IPS-NIHi11 (cell line): ENCODE results near the gene ARHGAP10.
"Not testable (repeated sequence)": the region's sequence is repeated elsewhere in the genome, so short reads cannot be mapped to it uniquely, and the experiment has no call there.

Experiments
- DNase-seq: peaks from one replicate; pipeline ENCODE4 v3.0.0; 2012; ENCODE audit warnings: mixed read lengths, low spot score

ARHGAP10 gene

DNA sequence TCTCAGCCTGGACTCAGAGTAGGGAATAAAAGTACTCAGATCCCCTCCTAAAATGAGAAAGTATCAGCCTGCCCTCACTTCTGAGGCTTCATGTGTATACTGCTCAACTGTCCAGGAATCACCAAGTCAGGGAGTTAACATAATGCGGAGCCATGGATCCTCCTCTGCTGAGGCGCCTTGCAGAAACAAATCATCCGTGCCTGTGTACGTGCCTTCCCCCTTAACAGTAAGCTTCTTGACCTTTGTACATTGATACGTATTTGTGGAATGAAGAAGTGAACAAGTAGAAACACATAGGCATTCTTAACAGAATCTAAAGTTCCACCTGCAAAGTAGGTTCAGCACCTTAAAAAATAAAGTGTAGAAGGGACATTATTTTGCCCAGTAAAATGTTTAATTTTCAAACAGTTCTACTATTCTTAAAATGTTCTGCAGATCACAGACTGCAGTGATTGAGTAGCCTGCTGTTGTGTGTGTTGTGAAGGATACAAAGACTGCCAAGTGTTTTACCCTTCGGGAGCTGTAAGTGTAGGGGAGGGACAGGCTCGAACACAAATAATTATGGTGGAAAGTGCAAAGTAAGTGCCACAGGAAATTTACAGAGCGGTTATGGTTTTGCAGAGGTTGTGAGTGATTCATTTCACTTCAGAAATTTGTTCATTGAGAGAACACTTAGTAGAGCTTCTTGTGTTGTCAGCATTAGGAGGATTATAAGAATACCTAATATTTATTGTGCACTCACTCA is 61.9 kb downstream of the ARHGAP10 start:
- DNase-seq, result no peak

DNA sequence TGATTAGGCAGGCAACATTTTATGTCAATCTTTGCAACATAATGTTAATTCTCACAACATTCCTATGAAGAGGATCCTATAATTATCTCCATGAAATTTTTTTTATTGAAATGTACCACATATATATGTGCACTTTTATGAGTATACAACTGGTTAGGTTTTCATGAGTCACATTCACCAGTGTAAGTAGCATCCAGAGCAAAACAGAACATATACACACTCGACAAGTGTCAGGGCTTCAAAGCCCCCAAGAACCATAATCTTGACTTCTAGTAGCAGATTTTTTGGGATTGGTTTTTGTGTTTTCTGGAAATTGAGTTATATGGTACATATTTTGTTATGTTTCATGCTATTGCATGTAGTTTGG is 62.4 kb downstream of the ARHGAP10 start:
- DNase-seq, result no peak

DNA sequence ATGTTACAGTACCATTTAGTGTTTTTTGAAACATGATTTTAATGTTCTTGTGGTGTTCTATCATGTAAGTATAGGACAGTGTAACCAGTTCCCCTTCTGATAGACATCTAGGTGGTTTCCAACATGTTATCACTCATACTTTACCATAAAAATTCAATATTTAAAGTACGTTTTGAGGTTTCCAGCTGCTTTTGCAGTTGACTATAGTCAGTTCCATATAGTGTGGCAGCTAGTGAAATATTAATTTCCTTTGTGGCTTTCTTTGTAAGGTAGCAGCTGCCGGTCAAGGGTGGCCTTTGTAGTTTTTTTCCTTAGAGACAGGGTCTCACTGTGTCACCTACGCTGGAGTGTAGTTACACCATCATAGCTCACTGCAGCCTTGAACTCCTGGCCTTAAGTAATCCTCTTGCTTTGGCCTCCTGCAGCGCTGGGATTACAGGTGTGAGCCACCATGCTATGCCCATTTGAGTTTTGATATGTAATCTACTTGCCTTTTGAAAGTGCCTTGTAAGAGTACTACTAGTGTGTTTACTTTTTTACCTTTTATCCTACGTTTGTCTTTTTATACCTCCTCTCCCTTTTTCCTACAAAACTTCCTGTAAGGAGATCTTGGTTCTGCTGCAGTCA is 63.0 kb downstream of the ARHGAP10 start:
- DNase-seq, result no peak

DNA sequence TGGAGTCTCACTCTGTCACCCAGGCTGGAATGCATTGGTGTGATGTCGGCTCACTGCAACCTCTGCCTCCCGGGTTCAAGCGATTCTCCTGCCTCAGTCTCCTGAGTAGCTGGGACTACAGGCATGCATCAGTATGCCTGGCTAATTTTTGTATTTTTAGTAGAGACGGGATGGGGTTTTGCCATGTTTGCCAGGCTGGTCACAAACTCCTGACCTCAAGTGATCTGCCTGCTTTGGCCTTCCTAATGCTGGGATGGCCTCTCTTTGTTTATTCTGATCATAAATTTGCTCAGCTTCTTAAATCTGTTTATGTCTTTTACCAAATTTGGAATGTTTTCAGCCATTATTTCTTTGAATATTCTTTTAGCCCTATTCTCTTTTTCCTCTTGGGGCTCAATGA is 67.2 kb downstream of the ARHGAP10 start:
- DNase-seq, result not testable (repeated sequence)

DNA sequence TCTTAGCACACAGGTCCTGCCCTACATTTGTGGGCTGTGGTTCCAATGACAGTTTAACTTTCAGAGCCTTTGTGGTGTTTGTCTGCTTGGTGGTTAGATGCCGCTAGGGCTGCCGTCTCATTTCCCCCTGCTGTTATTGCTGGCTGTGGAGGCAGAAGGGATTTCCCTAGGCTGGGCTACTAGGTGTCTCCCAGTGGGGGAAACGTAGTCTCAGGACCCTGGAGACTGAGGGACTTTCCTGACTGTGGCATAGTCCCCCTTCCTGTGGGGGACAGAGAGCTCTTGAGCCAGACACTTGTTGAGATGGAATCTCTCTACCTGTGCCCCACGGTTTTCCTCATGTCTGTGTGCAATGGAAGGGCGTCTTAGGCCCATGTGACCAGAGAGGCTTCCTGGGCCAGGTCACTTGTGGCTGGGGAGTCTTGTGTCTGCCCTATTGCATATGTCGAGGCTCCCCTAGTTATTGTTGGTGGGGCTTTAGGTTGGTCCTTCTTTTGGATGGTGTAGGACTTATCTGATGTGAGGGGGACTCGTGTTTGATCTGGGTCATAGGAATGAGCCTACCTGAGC is 68.2 kb downstream of the ARHGAP10 start:
- no peak for DNase-seq

DNA sequence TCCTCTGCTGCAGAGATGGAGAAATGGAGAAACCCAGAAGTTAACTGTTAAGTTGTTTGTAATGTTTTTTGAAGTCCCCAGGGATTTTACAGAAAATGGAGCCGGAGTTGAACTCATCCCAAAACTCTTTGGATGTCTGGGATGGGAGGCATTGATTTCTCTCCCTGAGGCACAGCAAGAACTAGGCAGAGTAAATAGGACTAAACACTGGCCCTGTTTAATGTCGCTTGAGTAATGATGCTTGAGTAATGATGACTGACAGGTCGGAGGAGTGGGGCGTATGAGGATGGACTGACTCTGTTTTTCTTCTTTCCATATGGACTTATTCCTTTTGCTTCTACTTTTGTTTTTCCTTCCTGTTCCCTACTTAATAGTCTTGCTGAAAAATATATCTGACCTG is 69.9 kb downstream of the ARHGAP10 start:
- DNase-seq, result no peak

DNA sequence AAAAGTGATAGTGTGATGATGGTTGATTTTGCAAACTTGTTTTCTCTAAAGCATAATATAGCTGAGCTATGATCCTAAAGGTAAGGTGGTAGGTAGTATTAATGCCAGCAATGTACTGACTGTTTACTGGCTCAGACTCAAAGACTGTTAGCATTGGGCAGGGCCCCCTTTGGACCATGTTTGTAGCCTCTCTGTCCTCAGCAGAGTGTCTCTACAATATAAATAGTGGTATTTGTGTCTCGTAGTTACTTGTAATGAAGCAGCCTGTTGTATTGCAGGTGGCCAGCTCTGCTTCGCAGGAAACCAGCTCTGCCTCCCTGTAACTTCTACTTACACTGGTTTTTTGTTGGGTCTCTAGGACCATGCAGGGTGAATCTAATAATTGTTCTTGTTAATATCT is 70.5 kb downstream of the ARHGAP10 start:
- DNase-seq, result no peak

DNA sequence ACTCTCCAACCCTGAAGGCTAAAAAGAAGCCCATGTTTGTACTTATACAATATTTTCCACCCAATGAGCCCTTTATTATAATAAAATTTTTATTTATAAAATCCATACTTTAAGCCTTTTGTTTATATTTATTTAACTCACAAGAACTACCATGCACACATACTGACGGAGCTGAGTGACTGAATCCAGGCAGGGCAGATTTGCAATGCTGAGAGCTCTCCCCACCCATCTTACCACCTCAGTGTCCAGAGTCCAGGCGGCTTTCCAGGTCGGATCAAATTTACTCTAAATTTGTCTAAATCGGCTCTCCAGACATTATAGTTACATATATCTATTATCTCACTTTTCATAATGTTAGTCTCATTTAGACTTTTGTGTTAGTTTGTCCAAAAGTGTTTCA is 74.1 kb downstream of the ARHGAP10 start:
- no peak for DNase-seq

DNA sequence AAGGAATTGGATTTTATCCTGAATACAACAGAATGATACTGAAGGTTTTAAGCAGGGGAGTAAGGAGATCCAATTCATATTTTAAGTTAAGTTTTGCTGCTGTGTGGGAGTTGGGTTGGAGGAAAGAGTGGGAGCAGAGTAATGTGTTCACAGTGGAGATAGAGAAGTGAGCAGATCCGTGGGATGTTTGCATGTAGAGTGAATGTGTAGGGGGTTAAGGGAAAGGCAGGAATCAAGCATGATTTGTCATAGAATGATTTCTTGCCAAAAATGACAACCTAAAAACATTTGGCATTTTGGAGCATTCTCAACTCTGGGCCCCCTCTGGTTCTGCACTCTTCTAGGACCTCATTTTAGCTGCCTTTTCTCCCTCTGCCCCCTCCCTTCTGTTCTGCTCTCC is 76.6 kb downstream of the ARHGAP10 start:
- no peak for DNase-seq

DNA sequence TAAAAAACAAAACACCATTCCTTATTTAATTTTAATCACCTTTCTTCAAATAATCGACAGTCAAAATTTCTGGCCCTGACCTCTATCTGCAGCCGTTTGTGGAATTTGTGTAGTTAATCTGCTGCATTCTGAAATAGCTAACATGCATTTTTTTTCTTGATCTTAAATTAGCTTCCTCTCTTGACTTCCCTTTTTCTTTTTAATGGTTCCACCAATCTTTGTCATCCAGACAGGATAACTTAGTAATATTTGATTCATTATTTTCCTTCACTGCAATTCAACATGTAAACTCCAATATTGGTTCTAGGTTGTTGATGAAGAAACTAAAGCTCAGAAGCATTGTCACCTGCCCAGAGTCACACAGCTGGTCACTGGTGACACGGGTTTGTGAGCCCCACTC is 77.3 kb downstream of the ARHGAP10 start:
- DNase-seq, result no peak

DNA sequence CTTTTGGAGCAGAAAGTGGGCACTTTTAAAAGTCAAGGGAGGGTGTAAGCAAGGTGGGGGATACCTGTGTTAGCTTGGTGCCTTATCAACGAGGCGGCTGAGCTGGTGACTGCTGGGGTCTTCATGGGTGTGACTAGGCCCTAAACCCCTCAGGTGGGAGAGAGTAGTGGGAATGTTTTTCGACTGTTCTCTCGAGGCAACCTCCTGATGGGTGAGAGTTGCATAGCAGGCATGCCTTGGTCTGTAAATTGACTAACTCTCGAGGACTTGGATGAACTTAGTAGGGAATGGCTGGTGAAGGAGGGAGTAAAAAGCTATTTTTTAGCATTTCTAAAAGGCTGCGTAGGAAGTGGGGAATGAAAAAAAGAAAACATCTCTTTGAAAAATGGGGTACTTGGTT is 80.0 kb downstream of the ARHGAP10 start:
- DNase-seq, result no peak

DNA sequence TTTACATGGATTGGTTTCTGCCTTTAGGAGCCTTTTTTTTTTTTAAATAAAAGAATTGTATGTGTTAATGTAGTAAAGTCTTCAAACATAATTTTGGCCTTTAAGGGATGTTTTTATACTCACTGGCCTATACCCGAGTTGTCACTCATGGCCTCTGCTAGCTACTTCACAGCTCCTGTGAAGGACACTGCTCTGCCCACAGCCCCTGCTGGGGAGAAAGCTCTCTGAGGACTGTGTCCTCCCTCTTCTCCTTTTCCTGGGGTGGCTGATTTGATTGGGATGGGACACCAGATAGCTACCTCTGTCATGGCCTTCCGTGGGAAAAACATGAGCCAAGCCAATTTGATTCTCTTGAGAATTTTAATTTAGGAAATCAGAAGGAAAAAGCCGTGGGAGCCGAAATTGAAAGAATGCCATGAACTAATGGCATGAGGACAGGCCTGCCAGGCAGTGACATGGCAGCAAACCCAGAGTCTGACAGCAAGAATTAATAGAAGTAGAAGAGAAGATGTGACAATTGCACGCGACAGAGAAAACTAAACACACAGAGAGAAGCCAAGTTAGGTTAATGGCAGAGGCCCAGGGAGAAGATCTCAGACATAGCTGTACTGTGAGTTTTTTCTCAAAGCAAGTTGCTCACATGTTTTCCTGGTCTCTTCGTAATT is 81.4 kb downstream of the ARHGAP10 start:
- no peak for DNase-seq

DNA sequence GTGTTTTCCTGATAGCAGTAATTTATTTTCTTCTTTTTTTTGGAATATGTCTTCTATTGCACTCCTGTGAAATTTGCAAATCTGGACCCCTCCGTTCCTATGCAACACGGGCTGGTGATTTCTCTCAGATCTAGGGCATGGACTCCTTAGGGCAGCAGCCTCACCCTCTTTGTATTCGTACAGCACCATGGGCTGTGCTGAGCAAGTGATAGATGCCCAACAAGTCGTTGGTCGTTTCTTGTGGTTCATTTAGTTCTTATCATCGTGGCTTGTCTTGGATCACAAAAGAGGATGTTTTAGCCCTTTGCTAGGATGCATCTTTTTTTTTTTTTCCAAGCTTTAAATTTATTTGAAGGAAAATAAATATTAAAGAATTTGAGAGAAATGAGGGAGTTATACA is 82.1 kb downstream of the ARHGAP10 start:
- no peak for DNase-seq

DNA sequence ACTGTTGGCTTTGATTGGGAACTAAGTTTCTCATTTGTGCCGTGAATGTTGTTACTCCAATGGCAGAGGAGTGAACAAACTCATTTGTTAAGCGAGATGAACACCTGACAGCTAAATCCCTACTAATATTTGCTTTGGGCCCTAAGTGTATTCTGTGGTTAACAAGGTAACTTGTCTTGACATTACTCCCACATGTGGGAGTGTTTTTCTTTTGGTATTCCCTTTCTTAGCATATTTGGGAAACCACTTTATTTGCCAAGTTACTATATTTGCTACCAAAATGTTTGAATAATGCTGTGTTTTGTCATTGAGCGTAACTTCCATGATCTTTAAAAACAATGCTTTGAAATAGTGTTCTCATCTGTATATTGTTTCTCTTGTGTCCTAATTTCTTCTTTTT is 82.5 kb downstream of the ARHGAP10 start:
- no peak for DNase-seq

DNA sequence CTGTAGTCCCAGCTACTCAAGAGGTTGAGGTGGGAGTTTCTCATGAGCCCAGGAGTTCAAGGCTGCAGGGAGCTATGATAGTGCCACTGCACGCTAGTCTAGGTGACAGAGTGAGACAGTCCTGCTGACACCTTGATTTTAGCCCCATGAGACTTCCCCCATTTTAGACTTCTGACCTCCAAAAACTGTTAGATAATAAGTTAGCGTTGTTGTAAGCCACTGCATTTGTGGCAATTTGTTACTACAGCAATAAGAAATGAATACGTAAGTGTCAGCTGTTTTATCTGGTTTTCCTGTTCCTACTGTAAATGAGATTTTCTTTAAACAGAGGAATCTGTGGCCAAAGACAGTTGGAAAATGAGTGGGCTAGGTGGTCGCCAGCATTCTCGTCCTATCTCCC is 83.9 kb downstream of the ARHGAP10 start:
- no peak for DNase-seq

DNA sequence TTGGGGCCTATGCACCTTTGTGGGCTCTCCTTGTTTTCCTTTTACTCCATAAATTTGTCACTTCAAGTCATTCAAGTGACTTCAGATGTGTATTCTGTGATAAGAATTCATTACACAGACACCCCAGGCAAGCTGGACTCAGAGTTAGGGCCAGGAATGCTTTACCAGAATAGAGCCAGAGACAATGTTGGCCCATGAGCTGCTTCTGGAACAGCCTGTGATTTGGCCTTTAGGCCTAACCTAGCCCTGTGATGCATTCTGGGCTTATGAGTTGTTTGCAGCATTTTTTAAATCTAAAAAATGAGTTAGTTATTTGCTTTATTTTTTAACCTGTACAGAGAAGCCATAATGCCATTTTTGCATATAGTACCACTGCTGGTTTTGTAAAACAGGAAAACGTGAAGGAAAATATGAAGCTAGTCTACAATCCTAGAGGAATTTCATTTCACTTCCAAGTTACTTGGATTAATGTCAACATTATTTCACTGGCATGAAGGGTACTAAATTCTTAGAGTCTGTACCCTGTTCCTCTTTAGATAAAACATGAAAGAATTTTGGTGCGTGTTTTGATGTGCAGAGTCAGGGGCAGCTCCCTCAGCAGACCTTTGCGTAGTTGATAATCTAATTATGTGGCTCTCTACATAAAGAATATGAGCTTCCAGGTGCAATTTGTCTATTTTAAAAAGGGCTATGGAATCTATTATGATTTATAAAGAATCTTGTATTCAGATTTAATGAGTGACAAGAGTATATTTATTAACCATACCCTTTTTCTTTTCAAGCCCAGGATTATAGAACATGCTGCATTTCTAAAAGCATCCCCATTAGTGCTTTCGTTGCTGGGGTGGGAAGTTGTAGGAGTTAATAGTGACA is 84.7 kb downstream of the ARHGAP10 start:
- no peak for DNase-seq

DNA sequence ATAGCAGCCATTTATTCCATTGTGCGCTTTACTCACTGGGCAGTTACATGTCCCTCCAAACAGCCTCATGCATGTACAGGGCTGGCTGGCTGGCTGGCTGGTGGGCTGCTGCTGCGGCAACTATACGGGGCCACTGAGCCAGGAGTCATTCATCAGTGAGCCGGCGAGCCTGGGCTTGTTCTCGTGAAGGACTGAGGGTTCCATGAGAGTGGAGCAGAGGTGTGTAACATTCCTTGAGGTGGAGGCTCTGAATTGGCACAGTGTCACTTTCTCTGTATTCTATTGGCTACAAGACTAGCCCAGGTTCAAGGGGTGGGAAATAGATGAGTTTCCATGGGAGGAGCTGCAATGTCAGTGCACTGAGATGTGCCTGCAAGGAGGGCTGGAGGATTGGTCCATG is 89.1 kb downstream of the ARHGAP10 start:
- no peak for DNase-seq

DNA sequence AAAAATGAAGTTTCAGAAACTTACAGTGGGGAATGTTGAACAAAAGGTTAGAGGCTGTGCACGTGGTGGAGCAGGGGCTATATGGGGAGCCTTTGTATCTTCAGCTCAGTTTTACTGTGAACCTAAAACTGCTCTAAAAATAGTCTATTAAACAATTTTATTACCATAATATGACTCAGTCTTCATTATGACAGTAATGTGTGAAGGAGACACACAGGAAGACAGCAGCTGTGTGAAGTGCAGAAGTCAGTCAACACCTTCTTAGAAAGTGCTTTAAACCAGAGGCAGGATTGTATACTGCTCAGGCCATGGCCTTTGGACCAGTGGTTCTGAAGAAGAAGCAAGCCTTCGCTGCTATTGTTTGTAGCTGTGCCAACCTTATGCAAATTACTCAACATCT is 89.7 kb downstream of the ARHGAP10 start:
- DNase-seq, result no peak

DNA sequence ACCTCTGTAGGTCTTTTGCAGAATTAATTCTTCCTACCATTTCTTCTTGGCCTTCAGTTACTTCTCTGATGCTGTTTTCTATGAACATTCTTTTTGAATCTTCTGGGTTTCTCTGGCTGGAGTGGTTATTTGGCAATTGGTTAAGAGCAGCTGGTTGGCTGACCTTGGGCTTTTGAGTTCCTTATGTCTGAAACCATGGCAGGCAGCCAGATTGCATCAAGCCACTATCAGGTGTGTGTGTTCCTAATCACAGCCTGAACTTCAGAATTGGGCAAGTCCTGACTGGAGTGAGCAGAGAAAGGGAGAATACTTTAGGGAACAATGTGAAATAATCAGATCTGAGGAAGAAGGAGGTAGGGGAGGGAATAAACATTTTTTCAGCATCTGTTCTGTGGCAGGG is 90.2 kb downstream of the ARHGAP10 start:
- no peak for DNase-seq

DNA sequence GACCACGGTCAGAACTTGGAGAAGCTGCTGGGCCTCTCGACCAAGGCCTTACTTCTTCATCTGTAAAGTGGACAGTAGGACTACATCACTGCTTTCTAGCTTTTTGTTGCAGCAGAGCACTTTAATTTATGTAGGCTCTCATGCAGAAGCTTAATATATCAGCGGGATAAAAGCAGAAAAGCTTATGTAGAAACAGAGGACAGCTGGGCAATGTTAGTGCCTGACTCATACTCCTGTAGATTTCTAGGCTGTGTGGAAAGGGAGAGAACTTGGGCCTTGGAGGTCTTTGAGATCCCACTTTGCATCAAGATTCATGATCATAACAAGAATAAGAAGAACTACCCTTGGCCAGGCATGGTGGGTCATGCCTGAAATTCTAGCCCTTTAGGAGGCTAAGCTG is 91.2 kb downstream of the ARHGAP10 start:
- no peak for DNase-seq

DNA sequence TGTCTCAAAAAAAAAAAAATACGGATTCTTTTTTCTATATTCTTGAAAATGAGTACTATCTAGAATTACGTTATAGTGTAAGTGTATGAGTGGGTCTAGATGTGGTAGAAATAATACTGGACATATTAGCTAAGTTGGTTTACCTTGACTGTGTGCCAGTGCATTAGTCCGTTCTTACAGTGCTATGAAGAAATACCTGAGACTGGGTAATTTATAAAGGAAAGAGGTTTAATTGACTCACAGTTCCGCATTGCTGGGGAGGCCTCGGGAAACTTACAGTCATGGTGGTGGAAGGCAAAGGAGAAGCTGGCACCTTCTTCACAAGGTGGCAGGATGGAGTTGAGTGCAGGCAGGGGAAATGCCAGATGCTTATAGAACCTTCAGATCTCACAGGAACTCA is 92.4 kb downstream of the ARHGAP10 start:
- DNase-seq, result no peak

DNA sequence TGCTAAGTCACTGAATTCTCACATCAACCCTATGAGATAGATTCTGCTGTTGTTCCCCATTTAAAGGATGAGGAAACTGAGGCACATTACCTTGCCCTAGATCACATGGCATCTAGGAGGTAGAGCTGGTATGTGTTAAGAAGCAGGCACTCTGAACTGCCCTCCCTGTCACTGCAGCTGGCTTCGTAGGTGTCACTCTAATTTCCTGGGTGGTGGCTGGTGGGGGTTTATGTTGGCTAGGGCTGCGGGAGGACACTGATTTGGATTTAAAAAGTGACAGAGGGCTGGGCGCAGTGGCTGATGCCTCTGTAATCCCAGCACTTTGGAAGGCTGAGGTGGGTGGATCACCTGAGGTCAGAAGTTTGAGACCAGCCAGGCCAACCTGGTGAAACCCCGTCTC is 93.0 kb downstream of the ARHGAP10 start:
- DNase-seq, result no peak
